GM12878 (cell line): ENCODE data around the gene TANK. TPM values are rescaled to one million over a fixed set of nuclear protein-coding genes. Genes with fewer than 3 reads are reported as not detected.

Source experiments
- ATAC-seq: fragments of 200-7000 bp; cut with Tn5 transposase; 3 replicates; pipeline ENCODE4 v1.9.1; 2020; ENCODE audit warnings: mild to moderate bottlenecking, moderate library complexity
- BruUV-seq: library from RNA; stranded (reverse); fragments of 400-500 nt; replicated peaks from 2 replicates; lab custom pipeline; 2021; lab: Mats Ljungman, UMichigan
- CTCF ChIA-PET: fragments of 300-600 bp; sonication (Branson Sonifier 250); formaldehyde crosslinking; extraction: SDS; loops from one replicate; lab custom pipeline; 2021; ENCODE audit warnings: inconsistent platforms; lab: Yijun Ruan, JAX
- POLR2A ChIA-PET: fragments of 350-600 bp; formaldehyde crosslinking; extraction: SDS; loops from one replicate; lab custom pipeline; 2021; ENCODE audit warnings: inconsistent platforms; lab: Charles Lee
- RAD21 ChIA-PET: fragments of 300-600 bp; sonication (Branson Sonifier 250); formaldehyde crosslinking; loops from one replicate; lab custom pipeline; 2023; ENCODE audit warnings: antibody characterized with exemption; ENCODE audit not compliant: unreplicated experiment; lab: Charles Lee
- SMC1A ChIA-PET: fragments of 300-600 bp; sonication (Branson Sonifier 250); formaldehyde crosslinking; loops from one replicate; lab custom pipeline; 2023; ENCODE audit not compliant: unreplicated experiment, uncharacterized antibody; lab: Charles Lee
- DNase-seq: peaks from one replicate; pipeline ENCODE4 v3.0.0-alpha.2; 2011; ENCODE audit warnings: low read depth, low spot score
- FAIRE-seq: peaks from 3 replicates; lab custom pipeline; 2011; peaks lifted over from hg19 to GRCh38; lab: Jason Lieb, UNC
- H2AFZ ChIP-seq: 2 replicates; pipeline ENCODE4 v1.6.0; 2011; ENCODE audit warnings: low read depth, low read length, control low read depth; ENCODE audit not compliant: control insufficient read depth
- H3K27ac ChIP-seq: 2 replicates; pipeline ENCODE4 v1.5.1; 2011; ENCODE audit warnings: control low read depth; ENCODE audit not compliant: control insufficient read depth, insufficient read depth
- H3K27me3 ChIP-seq, 2 experiments: replicated peaks in 1 of 2; 2 replicates each; pipeline versions ENCODE4 v1.6.0 to v1.6.1; 2011; ENCODE audit warnings: low read length in 1 of 2; ENCODE audit not compliant: control insufficient read depth in 2 of 2, insufficient read depth in 2 of 2
- H3K36me3 ChIP-seq, 2 experiments: 2 replicates each; pipeline ENCODE4 v1.5.1; 2011; ENCODE audit warnings: low read length in 1 of 2; ENCODE audit not compliant: control insufficient read depth in 2 of 2, insufficient read depth in 2 of 2
- H3K4me1 ChIP-seq: 2 replicates; pipeline ENCODE4 v1.6.1; 2011; ENCODE audit warnings: mild to moderate bottlenecking, low read length, moderate library complexity, mixed read lengths; ENCODE audit not compliant: control insufficient read depth, insufficient read depth
- H3K4me2 ChIP-seq: 2 replicates; pipeline ENCODE4 v1.6.0; 2011; ENCODE audit warnings: control low read depth; ENCODE audit not compliant: control insufficient read depth, insufficient read depth
- H3K4me3 ChIP-seq: fragments of 200-600 bp; sonication (generic); 2 replicates; pipeline ENCODE4 v1.5.1; 2016
- H3K79me2 ChIP-seq: 2 replicates; pipeline ENCODE4 v1.6.0; 2011; ENCODE audit warnings: low read length; ENCODE audit not compliant: control insufficient read depth, insufficient read depth
- H3K9ac ChIP-seq: 2 replicates; pipeline ENCODE4 v1.8.0; 2011; ENCODE audit warnings: low read length, control low read depth, mixed read lengths; ENCODE audit not compliant: control insufficient read depth, insufficient read depth
- H3K9me3 ChIP-seq: replicated peaks from 3 replicates; pipeline ENCODE4 v1.5.1; 2011; ENCODE audit warnings: mild to moderate bottlenecking, low read length; ENCODE audit not compliant: control insufficient read depth, insufficient read depth
- H4K20me1 ChIP-seq: 2 replicates; pipeline ENCODE4 v1.6.0; 2011; ENCODE audit not compliant: control insufficient read depth, insufficient read depth
- ASH2L ChIP-seq: fragments of 300-600, 200-600 bp; sonication (generic); IDR thresholded peaks from 2 replicates; pipeline ENCODE4 v1.6.1; 2017; ENCODE audit warnings: low read depth, mild to moderate bottlenecking, borderline replicate concordance
- BRCA1 ChIP-seq: IDR thresholded peaks from 2 replicates; pipeline ENCODE4 v1.6.1; 2011; ENCODE audit warnings: low read depth, low read length, improper control_type of control experiment
- CBX3 ChIP-seq: fragments of 200-600 bp; sonication (generic); IDR thresholded peaks from 2 replicates; pipeline ENCODE4 v1.6.1; 2016; ENCODE audit warnings: low read depth, borderline replicate concordance
- CHD4 ChIP-seq: fragments of 200-600 bp; sonication (generic); IDR thresholded peaks from 2 replicates; pipeline ENCODE4 v1.6.1; 2016; ENCODE audit warnings: mild to moderate bottlenecking
- GATAD2B ChIP-seq: fragments of 450-650 bp; conservative IDR thresholded peaks from 2 replicates; pipeline ENCODE4 v1.6.1; 2017; ENCODE audit warnings: low read depth, mild to moderate bottlenecking, moderate library complexity
- HSF1 ChIP-seq: fragments of 150-350 bp; IDR thresholded peaks from 2 replicates; pipeline ENCODE4 v1.6.1; 2014; ENCODE audit warnings: mild to moderate bottlenecking, low read depth, low read length
- IRF4 ChIP-seq: IDR thresholded peaks from 2 replicates; pipeline ENCODE4 v1.6.1; 2011; ENCODE audit warnings: low read depth, low read length
- KLF5 ChIP-seq: fragments of 450-650 bp; IDR thresholded peaks from 2 replicates; pipeline ENCODE4 v1.6.1; 2014; ENCODE audit warnings: mild to moderate bottlenecking; ENCODE audit not compliant: partially characterized antibody
- MAX ChIP-seq: IDR thresholded peaks from 2 replicates; pipeline ENCODE4 v1.6.1; 2012; ENCODE audit warnings: low read depth, low read length, improper control_type of control experiment
- MTA3 ChIP-seq: IDR thresholded peaks from 2 replicates; pipeline ENCODE4 v1.6.1; 2012; ENCODE audit warnings: low read length, inconsistent platforms, borderline replicate concordance
- PAX8 ChIP-seq: fragments of 450-650 bp; IDR thresholded peaks from 2 replicates; pipeline ENCODE4 v1.6.1; 2017; ENCODE audit warnings: mild to moderate bottlenecking, moderate library complexity
- PML ChIP-seq: IDR thresholded peaks from 2 replicates; pipeline ENCODE4 v1.6.1; 2012; ENCODE audit warnings: low read length, inconsistent platforms
- RBBP5 ChIP-seq: fragments of 200-600 bp; sonication (generic); conservative IDR thresholded peaks from 2 replicates; pipeline ENCODE4 v1.6.1; 2016
- SUZ12 ChIP-seq: fragments of 200-600 bp; sonication (generic); IDR thresholded peaks from one replicate; pipeline ENCODE4 v1.6.1; 2018; ENCODE audit warnings: antibody characterized with exemption, mild to moderate bottlenecking; ENCODE audit not compliant: unreplicated experiment
- ZNF207 ChIP-seq: fragments of 450-650 bp; IDR thresholded peaks from 2 replicates; pipeline ENCODE4 v1.6.1; 2014; ENCODE audit warnings: antibody characterized with exemption, mild to moderate bottlenecking, borderline replicate concordance
- ZZZ3 ChIP-seq: IDR thresholded peaks from 2 replicates; pipeline ENCODE4 v1.6.1; 2011; ENCODE audit warnings: low read depth; ENCODE audit not compliant: control insufficient read depth, insufficient read length
- WGBS: methylation state at CpG from one replicate; pipeline ENCODE4 v1.1.6; 2016; ENCODE audit warnings: low lambda C conversion rate; ENCODE audit not compliant: insufficient replicate concordance, insufficient coverage; ENCODE audit errors: missing lambda C conversion rate; 5-methylcytosine and 5-hydroxymethylcytosine counted together
- in situ Hi-C: fragments of 300-500 bp; cut with MboI; formaldehyde crosslinking; loops from 9 replicates; pipeline ENCODE4 v1.14.3; 2018; ENCODE audit warnings: mixed read lengths
- intact Hi-C: fragments of 100-400 bp; cut with micrococcal nuclease; formaldehyde crosslinking; loops from one replicate; pipeline ENCODE4 v1.14.2; 2022; ENCODE audit not compliant: unreplicated experiment
- polyA plus RNA-seq, 11 experiments: library from polyadenylated mRNA; depleted of rRNA in 4 of 11; unstranded in 6 of 11; stranded (reverse) in 5 of 11; fragments of >200 nt; fragmentation: Nextera tagmentation in 4 of 11; fragmentation: Illumina TruSeq in 1 of 11; extraction: Ambion mirVana in 4 of 11; extraction: Trizol in 1 of 11; gene quantifications; 1 replicate in 1 of 11; 2 replicates in 10 of 11; pipeline versions ENCODE4 v1.2.1 to v1.2.3, GENCODE V29; 2011 to 2016; ENCODE audit warnings: inconsistent platforms in 2 of 11, missing spikeins in 2 of 11, low read depth in 1 of 11
- total RNA-seq, 4 experiments: library from RNA; depleted of rRNA in 3 of 4; stranded (reverse); fragments of >200 nt in 3 of 4; fragmentation: Illumina TruSeq in 1 of 4; extraction: Trizol in 1 of 4; gene quantifications; 2 replicates each; pipeline versions ENCODE4 v1.2.1 to v1.2.3, GENCODE V29; 2013 to 2021
- TF ChIP-seq, protein P1 (sequence below): fragments of 450-650 bp; IDR thresholded peaks from 2 replicates; pipeline ENCODE4 v1.6.1; 2016; ENCODE audit warnings: mild to moderate bottlenecking
- TF ChIP-seq, protein P2 (sequence below): IDR thresholded peaks from 2 replicates; pipeline ENCODE4 v1.6.1; 2012; ENCODE audit warnings: low read depth, low read length, improper control_type of control experiment

Gene TANK
- total and polyA plus RNA-seq, 10 of the 15 experiments (the other 5 are each of a cell fraction or from before 2014, with no cell fraction given): 48.6 to 127 (median 103) TPM

DNA sequence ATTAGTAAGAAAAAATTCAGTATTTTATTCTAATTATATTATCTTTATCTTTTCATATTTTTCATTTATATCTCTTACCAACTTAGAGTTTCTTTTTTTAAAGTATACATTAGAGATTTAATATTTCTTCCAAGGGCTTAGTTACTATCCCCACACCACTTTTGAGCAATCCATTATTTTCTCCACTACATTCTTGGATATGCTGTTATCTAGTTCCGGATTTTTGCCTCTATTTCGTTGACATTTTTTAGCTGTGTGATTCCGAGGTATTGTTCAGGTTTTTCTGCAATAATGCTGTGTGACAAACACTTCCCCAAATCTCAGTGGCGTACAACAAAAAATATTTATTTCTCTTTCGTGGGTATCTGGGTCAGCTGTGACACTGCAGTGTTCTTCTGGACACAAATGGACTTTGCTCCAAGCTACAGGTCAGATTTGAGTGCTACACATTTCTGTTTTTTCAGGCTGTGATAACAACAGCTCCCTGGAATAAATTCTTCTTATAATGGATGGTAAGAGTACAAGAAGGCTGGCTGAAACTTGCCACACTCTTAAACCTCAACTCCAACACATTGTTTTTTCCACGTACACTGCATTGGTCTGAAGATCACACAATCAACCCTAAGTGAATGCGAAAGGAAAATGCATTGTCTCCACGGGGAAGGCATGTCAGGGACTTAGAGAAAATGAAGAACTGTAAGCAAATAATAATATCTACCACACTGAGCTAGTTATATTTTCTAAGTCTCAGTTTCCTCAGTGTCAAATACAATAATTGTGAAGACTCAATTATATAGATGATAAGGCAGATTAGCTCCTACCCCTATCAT lies 97.1 kb downstream of the TANK start:
- no peak for FAIRE-seq
- H3K4me2 ChIP-seq: no peak overlapping the region
- H3K4me1 ChIP-seq: no peaks in the 10 kb centered on the region
- no TSS peak for BruUV-seq
- no peaks in the 10 kb centered on the region for H3K79me2 ChIP-seq
- no peak overlapping the region for H3K4me3 ChIP-seq
- H3K27ac ChIP-seq: no peak overlapping the region
- intact Hi-C loops: no loop called here
- ATAC-seq: no peak
- H4K20me1 ChIP-seq: no peaks in the 10 kb centered on the region
- ChIA-PET RAD21 (interaction anchor here (0.5 kb wide), 1 partner anchor 195 kb away, joined by 4 read pairs; no protein-coding TSS in a partner anchor), POLR2A (interaction anchor here (0.6 kb wide), 1 partner anchor 107 kb away, joined by 3 read pairs; no protein-coding TSS in a partner anchor), SMC1A (interaction anchor here (0.7 to 1.3 kb wide), 4 partner anchors 9 to 33 kb away, joined by 3 to 4 read pairs (median 4); no protein-coding TSS in a partner anchor)
- H2AFZ ChIP-seq: no peak overlapping the region
- WGBS: 96% methylated on average over 8 of the region's 8 CpGs
- no peaks in the 10 kb centered on the region for H3K9me3 ChIP-seq
- H3K27me3 ChIP-seq: no peaks in the 10 kb centered on the region
- in situ Hi-C loops: loop anchor here (25.0 kb wide), 1 partner anchor 680 kb away; no protein-coding TSS in a partner anchor
- no peak overlapping the region for H3K9ac ChIP-seq
- no peak for TF ChIP-seq KLF5
- no peak for TF ChIP-seq PAX8
- TF ChIP-seq, protein P1, sequence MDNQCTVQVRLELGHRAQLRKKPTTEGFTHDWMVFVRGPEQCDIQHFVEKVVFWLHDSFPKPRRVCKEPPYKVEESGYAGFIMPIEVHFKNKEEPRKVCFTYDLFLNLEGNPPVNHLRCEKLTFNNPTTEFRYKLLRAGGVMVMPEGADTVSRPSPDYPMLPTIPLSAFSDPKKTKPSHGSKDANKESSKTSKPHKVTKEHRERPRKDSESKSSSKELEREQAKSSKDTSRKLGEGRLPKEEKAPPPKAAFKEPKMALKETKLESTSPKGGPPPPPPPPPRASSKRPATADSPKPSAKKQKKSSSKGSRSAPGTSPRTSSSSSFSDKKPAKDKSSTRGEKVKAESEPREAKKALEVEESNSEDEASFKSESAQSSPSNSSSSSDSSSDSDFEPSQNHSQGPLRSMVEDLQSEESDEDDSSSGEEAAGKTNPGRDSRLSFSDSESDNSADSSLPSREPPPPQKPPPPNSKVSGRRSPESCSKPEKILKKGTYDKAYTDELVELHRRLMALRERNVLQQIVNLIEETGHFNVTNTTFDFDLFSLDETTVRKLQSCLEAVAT: no peak
- TF ChIP-seq CHD4: no peak
- no peak for TF ChIP-seq GATAD2B
- TF ChIP-seq ZZZ3: no peak
- TF ChIP-seq, protein P2, sequence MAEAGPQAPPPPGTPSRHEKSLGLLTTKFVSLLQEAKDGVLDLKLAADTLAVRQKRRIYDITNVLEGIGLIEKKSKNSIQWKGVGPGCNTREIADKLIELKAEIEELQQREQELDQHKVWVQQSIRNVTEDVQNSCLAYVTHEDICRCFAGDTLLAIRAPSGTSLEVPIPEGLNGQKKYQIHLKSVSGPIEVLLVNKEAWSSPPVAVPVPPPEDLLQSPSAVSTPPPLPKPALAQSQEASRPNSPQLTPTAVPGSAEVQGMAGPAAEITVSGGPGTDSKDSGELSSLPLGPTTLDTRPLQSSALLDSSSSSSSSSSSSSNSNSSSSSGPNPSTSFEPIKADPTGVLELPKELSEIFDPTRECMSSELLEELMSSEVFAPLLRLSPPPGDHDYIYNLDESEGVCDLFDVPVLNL: no peak
- no peak for TF ChIP-seq ASH2L
- no peak for TF ChIP-seq SUZ12
- TF ChIP-seq MAX: no peak
- TF ChIP-seq PML: no peak
- TF ChIP-seq MTA3: no peak
- TF ChIP-seq CBX3: no peak
- TF ChIP-seq BRCA1: no peak
- no peak for TF ChIP-seq RBBP5
- no peak for TF ChIP-seq HSF1
- no peak for TF ChIP-seq IRF4
- no peak for TF ChIP-seq ZNF207
- TF ChIP-seq, all 136 proteins: peak for 0
- CTCF ChIA-PET: interaction anchor here (1.0 to 1.9 kb wide), 3 partner anchors 9 to 34 kb away, joined by 5 to 6 read pairs (median 6); no protein-coding TSS in a partner anchor
- H3K36me3 ChIP-seq: no peaks in the 10 kb centered on the region
- no peak for DNase-seq
